ENCODE data around the gene RPA3. TPM values are rescaled to one million over a fixed set of nuclear protein-coding genes. Genes with fewer than 3 reads are reported as not detected.

RPA3 gene
- total RNA-seq, 1 experiment from 2014 or later, result 38.9 TPM

- H3K9me3 ChIP-seq (ENCODE audit: low read length), result no peaks in the 10 kb centered on the region
- no peak overlapping the region for H3K4me2 ChIP-seq (ENCODE audit: low read length)
- H4K20me1 ChIP-seq (ENCODE audit: low read length), result no peaks in the 10 kb centered on the region
- ChIA-PET POLR2A (ENCODE audit: unreplicated experiment) (interaction anchor here (0.7 kb wide), 1 partner anchor 12 kb away, joined by 3 read pairs; no protein-coding TSS in a partner anchor), CTCF (no interaction called here)
- H3K4me3 ChIP-seq (ENCODE audit: low read length), result no peak overlapping the region
- TF ChIP-seq EZH2 (IDR thresholded peaks at IDR 0.05; ENCODE audit: low read length, unreplicated experiment) (no peak), EZH2phosphoT487 (IDR thresholded peaks at IDR 0.05; ENCODE audit: borderline replicate concordance, low read length) (no peak), CTCF (conservative IDR thresholded peaks at IDR 0.05; ENCODE audit: low read depth, low read length) (no peak)
- intact Hi-C loops (cut with micrococcal nuclease), result no loop called here
- no peak for DNase-seq
- no peaks in the 10 kb centered on the region for H3K9me2 ChIP-seq (replicated peaks; ENCODE audit: low read length)
- H3K27me3 ChIP-seq (ENCODE audit: low read length), result no peaks in the 10 kb centered on the region
- H3K9ac ChIP-seq (ENCODE audit: low read length), result no peak overlapping the region
- H3K27ac ChIP-seq (ENCODE audit: low read length), result no peak overlapping the region
- no peak overlapping the region for H2AFZ ChIP-seq (ENCODE audit: low read length)
- H3K4me1 ChIP-seq (ENCODE audit: insufficient read depth, low read length), result peaks cover 3% of the 10 kb centered on the region
- no peaks in the 10 kb centered on the region for H3K79me2 ChIP-seq (ENCODE audit: low read length)
- ATAC-seq, result no peak
- H3K36me3 ChIP-seq (ENCODE audit: low read depth, low read length), result no peaks in the 10 kb centered on the region
- H3F3A ChIP-seq (ENCODE audit: low read length, unreplicated experiment), result no peaks in the 10 kb centered on the region
- no TSS peak for BruUV-seq (replicated peaks)
Measured at GRCh38 chr7:7713730-7714129, 4.7 kb downstream of the RPA3 start.

- no peaks in the 10 kb centered on the region for H3F3A ChIP-seq (ENCODE audit: low read length, unreplicated experiment)
- POLR2A ChIA-PET (ENCODE audit: unreplicated experiment), result no interaction called here
- no peaks in the 10 kb centered on the region for H3K9me2 ChIP-seq (replicated peaks; ENCODE audit: low read length)
- no peaks in the 10 kb centered on the region for H4K20me1 ChIP-seq (ENCODE audit: low read length)
- no peaks in the 10 kb centered on the region for H3K79me2 ChIP-seq (ENCODE audit: low read length)
- H3K9me3 ChIP-seq (ENCODE audit: low read length), result no peaks in the 10 kb centered on the region
- H3K27ac ChIP-seq (ENCODE audit: low read length), result no peak overlapping the region
- ATAC-seq (no peak), DNase-seq (no peak)
- intact Hi-C loops (cut with micrococcal nuclease), result no loop called here
- CTCF ChIA-PET, result no interaction called here
- H3K4me3 ChIP-seq (ENCODE audit: low read length), result no peak overlapping the region
- BruUV-seq (replicated peaks), result no TSS peak
- no peaks in the 10 kb centered on the region for H3K36me3 ChIP-seq (ENCODE audit: low read depth, low read length)
- H3K27me3 ChIP-seq (ENCODE audit: low read length), result no peaks in the 10 kb centered on the region
- H3K4me1 ChIP-seq (ENCODE audit: insufficient read depth, low read length), result no peaks in the 10 kb centered on the region
- no peak for TF ChIP-seq CTCF (conservative IDR thresholded peaks at IDR 0.05; ENCODE audit: low read depth, low read length)
- TF ChIP-seq EZH2 (IDR thresholded peaks at IDR 0.05; ENCODE audit: low read length, unreplicated experiment), result no peak
- TF ChIP-seq EZH2phosphoT487 (IDR thresholded peaks at IDR 0.05; ENCODE audit: borderline replicate concordance, low read length), result no peak
- H3K9ac ChIP-seq (ENCODE audit: low read length), result no peak overlapping the region
- no peak overlapping the region for H2AFZ ChIP-seq (ENCODE audit: low read length)
- H3K4me2 ChIP-seq (ENCODE audit: low read length), result no peak overlapping the region
Measured at GRCh38 chr7:7710469-7710868, 7.9 kb downstream of the RPA3 start.

GRCh38 chr7:7709291-7709690 lies 9.1 kb downstream of the RPA3 start:
- Histone ChIP-seq H3K4me3 (ENCODE audit: low read length) (no peak overlapping the region), H2AFZ (ENCODE audit: low read length) (no peak overlapping the region), H3K27ac (ENCODE audit: low read length) (no peak overlapping the region), H3K4me1 (ENCODE audit: insufficient read depth, low read length) (no peaks in the 10 kb centered on the region), H3K27me3 (ENCODE audit: low read length) (no peaks in the 10 kb centered on the region), H3K9me2 (replicated peaks; ENCODE audit: low read length) (no peaks in the 10 kb centered on the region), H3K36me3 (ENCODE audit: low read depth, low read length) (no peaks in the 10 kb centered on the region), H3K4me2 (ENCODE audit: low read length) (no peak overlapping the region), H3K9ac (ENCODE audit: low read length) (no peak overlapping the region), H3K79me2 (ENCODE audit: low read length) (no peaks in the 10 kb centered on the region), H3K9me3 (ENCODE audit: low read length) (no peaks in the 10 kb centered on the region), H4K20me1 (ENCODE audit: low read length) (no peaks in the 10 kb centered on the region), H3F3A (ENCODE audit: low read length, unreplicated experiment) (no peaks in the 10 kb centered on the region)
- ChIA-PET POLR2A (ENCODE audit: unreplicated experiment) (no interaction called here), CTCF (no interaction called here)
- BruUV-seq (replicated peaks), result no TSS peak
- DNase-seq (no peak), ATAC-seq (no peak)
- TF ChIP-seq EZH2 (IDR thresholded peaks at IDR 0.05; ENCODE audit: low read length, unreplicated experiment) (no peak), EZH2phosphoT487 (IDR thresholded peaks at IDR 0.05; ENCODE audit: borderline replicate concordance, low read length) (no peak), CTCF (conservative IDR thresholded peaks at IDR 0.05; ENCODE audit: low read depth, low read length) (no peak)
- intact Hi-C loops (cut with micrococcal nuclease), result no loop called here
